ENCODE measurements around the gene IL10RA.

The IL10RA gene

DNA sequence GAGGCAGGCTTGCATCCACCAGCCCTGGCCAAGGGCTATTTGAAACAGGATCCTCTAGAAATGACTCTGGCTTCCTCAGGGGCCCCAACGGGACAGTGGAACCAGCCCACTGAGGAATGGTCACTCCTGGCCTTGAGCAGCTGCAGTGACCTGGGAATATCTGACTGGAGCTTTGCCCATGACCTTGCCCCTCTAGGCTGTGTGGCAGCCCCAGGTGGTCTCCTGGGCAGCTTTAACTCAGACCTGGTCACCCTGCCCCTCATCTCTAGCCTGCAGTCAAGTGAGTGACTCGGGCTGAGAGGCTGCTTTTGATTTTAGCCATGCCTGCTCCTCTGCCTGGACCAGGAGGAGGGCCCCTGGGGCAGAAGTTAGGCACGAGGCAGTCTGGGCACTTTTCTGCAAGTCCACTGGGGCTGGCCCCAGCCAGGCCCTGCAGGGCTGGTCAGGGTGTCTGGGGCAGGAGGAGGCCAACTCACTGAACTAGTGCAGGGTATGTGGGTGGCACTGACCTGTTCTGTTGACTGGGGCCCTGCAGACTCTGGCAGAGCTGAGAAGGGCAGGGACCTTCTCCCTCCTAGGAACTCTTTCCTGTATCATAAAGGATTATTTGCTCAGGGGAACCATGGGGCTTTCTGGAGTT is 13.3 kb downstream of the IL10RA start:
- DNase-seq (ENCODE audit: low read depth), result no peak
- TF ChIP-seq, protein P1, sequence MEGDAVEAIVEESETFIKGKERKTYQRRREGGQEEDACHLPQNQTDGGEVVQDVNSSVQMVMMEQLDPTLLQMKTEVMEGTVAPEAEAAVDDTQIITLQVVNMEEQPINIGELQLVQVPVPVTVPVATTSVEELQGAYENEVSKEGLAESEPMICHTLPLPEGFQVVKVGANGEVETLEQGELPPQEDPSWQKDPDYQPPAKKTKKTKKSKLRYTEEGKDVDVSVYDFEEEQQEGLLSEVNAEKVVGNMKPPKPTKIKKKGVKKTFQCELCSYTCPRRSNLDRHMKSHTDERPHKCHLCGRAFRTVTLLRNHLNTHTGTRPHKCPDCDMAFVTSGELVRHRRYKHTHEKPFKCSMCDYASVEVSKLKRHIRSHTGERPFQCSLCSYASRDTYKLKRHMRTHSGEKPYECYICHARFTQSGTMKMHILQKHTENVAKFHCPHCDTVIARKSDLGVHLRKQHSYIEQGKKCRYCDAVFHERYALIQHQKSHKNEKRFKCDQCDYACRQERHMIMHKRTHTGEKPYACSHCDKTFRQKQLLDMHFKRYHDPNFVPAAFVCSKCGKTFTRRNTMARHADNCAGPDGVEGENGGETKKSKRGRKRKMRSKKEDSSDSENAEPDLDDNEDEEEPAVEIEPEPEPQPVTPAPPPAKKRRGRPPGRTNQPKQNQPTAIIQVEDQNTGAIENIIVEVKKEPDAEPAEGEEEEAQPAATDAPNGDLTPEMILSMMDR (conservative IDR thresholded peaks at IDR 0.05; ENCODE audit: low read length), result no peak

DNA sequence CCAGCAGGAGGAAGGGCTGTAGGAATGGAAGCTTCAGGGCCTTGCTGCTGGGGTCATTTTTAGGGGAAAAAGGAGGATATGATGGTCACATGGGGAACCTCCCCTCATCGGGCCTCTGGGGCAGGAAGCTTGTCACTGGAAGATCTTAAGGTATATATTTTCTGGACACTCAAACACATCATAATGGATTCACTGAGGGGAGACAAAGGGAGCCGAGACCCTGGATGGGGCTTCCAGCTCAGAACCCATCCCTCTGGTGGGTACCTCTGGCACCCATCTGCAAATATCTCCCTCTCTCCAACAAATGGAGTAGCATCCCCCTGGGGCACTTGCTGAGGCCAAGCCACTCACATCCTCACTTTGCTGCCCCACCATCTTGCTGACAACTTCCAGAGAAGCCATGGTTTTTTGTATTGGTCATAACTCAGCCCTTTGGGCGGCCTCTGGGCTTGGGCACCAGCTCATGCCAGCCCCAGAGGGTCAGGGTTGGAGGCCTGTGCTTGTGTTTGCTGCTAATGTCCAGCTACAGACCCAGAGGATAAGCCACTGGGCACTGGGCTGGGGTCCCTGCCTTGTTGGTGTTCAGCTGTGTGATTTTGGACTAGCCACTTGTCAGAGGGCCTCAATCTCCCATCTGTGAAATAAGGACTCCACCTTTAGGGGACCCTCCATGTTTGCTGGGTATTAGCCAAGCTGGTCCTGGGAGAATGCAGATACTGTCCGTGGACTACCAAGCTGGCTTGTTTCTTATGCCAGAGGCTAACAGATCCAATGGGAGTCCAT is 14.1 kb downstream of the IL10RA start:
- TF ChIP-seq, protein P1 (conservative IDR thresholded peaks at IDR 0.05; ENCODE audit: low read length), result no peak
- H3K4me3 ChIP-seq (ENCODE audit: low read length), result no peak overlapping the region
- DNase-seq (ENCODE audit: low read depth), result no peak

More for the DNA sequence above, 13.3 kb downstream of the IL10RA start:
- no peak overlapping the region for H3K4me3 ChIP-seq (ENCODE audit: low read length)

DNA sequence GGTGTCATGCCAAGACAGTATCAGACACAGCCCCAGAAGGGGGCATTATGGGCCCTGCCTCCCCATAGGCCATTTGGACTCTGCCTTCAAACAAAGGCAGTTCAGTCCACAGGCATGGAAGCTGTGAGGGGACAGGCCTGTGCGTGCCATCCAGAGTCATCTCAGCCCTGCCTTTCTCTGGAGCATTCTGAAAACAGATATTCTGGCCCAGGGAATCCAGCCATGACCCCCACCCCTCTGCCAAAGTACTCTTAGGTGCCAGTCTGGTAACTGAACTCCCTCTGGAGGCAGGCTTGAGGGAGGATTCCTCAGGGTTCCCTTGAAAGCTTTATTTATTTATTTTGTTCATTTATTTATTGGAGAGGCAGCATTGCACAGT is 14.6 kb downstream of the IL10RA start:
- H3K4me3 ChIP-seq (ENCODE audit: low read length), result no peak overlapping the region
- TF ChIP-seq, protein P1 (conservative IDR thresholded peaks at IDR 0.05; ENCODE audit: low read length), result no peak
- DNase-seq (ENCODE audit: low read depth), result no peak

DNA sequence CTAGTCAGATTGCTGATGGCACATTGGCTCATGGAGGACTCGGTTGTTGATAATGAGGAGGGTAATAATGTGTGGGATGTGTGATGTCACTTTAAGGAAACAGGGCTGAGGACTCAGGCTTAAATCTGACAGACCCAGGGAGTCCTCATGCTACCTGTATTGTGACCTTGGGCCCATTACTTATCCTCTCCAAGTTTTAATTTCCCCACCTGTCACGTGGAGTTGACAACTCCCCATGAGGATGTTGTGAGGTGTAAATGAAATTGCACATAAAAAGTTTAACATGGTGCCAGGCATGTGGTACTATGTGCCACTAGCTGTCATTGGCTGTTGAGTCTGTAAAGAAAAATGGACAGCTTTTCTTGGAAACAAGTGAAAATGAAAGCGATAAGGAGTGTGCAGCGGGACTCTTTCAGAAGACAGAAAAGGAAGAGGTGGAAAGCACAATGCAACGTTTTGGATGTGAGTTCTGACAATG is 15.3 kb downstream of the IL10RA start:
- TF ChIP-seq, protein P1 (conservative IDR thresholded peaks at IDR 0.05; ENCODE audit: low read length), result no peak
- no peak for DNase-seq (ENCODE audit: low read depth)

DNA sequence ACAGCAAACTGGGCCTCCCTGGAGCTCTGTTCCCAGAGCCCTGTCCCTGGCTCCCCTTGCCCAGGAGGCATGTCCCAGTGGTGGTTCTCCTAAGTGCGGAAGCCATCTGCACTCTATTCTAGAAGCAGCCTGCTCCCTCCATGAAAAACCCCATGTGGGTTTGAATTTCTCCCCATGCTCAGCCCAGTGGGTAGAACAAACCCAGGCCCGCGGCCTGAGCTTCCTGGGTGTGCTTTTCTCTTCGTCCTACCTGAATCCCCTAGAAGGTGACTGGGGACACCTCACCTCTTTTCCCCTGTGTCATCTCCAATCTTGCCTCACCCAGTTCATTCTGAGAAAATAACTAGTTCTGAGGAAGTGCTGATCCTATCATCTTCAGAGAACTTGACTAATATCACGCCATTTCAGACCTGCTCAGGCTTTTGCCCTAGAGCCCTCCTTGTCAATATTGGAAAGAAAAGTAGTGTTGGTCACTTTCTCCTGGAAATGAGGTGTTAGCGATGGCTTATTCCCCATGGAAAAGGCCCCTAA is 15.9 kb downstream of the IL10RA start:
- H3K4me3 ChIP-seq (ENCODE audit: low read length), result no peak overlapping the region
- no peak for DNase-seq (ENCODE audit: low read depth)
- TF ChIP-seq, protein P1 (conservative IDR thresholded peaks at IDR 0.05; ENCODE audit: low read length), result no peak

More for the DNA sequence above, 15.3 kb downstream of the IL10RA start:
- H3K4me3 ChIP-seq (ENCODE audit: low read length), result no peak overlapping the region

DNA sequence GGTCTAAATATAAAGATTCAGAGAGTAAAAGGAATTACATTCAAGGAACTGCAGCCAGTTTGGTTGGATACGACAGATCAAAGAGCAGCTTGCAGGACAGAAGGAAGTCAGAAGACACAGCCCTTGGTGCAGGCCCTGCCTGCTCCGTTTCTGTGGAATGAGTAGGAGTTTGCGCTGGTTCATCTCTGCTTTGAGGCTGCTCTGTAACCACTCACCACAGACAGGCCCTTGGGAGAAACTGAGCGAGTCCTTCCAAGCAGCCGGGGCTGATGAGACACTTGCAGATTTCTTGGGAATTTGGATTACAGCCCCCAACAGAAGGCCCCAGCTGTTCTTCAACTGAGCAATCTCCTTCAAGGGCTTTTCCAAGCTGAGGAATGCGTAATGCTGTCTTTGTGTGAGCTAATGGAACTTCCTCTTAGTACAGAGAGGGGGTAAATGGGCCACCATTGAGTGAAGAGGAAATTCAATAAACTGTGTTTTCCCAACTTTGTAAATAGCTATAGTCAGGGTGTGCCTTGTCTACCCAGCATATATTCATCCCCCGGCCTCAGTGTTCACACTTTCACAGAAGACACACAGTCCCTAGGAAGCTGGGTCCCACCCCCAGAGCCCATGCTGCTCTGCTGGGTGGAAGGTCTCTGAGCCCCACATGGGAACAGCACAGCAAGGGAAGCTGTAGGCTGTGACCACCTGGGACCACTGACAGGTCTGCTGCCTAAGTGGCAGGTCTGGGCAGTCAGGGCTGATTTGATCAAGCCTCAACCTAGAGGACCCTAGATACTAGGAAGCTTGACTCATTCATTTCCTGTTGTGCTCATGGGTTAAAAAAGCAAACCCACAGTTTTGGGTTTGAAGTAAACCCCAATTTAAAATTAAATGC is 16.6 kb downstream of the IL10RA start:
- DNase-seq (ENCODE audit: low read depth), result no peak
- no peak overlapping the region for H3K4me3 ChIP-seq (ENCODE audit: low read length)
- TF ChIP-seq, protein P1 (conservative IDR thresholded peaks at IDR 0.05; ENCODE audit: low read length), result no peak

All from AG10803 (cell line).